ENCODE measurements around the gene TEDC1.
A peak's percentile ranks its signal among the peaks of the same experiment; 100 is the strongest.

Gene TEDC1

DNA sequence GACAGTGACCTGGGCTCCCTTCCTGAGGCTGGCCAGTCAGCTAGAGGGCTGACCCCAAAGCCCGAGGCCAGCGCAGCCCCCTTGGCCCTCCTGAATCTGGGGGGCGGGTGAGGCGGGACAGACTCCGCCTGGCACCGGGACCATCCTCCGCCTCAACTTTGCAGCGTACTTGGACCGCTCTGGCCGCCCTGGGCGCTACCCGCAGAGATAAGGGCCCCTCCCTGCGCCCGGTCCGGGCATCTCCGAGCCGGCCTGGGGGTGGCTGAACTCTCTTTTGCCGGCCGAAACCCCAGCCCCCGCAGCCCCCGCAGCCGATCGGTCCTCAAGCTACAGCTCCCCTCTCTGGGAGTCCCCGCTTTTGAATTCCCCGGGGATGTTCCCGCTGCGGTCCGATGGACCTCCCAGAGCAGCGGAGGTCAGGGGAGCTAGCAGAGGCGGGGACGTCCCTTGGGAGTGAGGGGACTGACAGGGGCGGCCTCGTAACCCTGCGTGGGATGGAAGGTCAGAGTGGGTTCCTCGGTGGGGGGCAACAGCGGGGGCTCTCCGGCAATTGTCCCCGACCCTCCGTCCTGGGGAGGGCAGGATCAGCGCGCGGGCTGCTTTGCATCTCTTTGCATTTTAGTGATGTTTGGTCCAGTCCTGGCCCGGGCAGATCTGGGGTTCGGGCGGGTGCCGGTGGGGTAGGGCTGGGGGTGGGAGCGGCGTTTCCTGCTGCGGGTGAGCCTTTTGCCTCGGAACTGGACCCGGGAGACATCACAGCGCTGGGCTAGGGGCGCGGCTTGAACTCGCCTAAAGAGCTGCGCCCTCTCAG is 4.7 kb upstream of the TEDC1 start, which contains the start of gene CRIP1:
Gene CRIP1, plus strand, starts transcription at position 724 of the 811 bp plus-strand sequence. CDS start 374 bp downstream, outside the sequence.
- DNase-seq = peak; percentile 28

DNA sequence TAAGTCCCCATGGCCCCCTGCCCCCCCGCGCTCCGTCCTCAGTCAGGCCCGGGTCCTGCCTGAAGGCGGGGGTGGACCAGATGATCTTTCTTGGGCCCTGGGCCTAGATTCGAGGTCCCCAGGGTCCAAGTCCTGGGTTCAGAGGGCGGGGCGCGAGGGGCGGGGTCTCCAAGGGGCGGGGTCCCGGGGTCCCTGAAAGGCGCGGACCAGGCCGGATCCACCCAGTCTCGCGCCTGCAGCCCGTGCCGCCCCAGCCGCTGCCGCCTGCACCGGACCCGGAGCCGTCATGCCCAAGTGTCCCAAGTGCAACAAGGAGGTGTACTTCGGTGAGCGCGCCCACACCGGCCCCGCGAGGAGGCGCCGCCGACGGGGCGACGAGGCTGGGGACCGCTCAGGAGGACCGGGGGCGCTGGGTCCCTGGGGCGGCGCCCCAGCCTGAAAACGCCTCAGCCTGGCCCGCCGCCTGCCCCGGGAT is 4.0 kb upstream of the TEDC1 start:
- DNase-seq = peak; percentile 86

GRCh38 chr14:105487449-105487985 is 3.5 kb upstream of the TEDC1 start:
- DNase-seq = peak; percentile 84

GRCh38 chr14:105487986-105488777 is 2.9 kb upstream of the TEDC1 start:
- DNase-seq = peak; percentile 50

- peak; percentile 46 for DNase-seq
These were observed 2.1 kb upstream of the TEDC1 start for GRCh38 chr14:105488781-105489541.

- DNase-seq = peak; percentile 90
These were observed 1.3 kb upstream of the TEDC1 start for GRCh38 chr14:105489542-105490266.

- no peak for DNase-seq
These were observed 827 bp upstream of the TEDC1 start for GRCh38 chr14:105490267-105490571.

- peak; percentile 91 for DNase-seq
These were observed 424 bp downstream of the TEDC1 start for GRCh38 chr14:105491366-105491973.

DNA sequence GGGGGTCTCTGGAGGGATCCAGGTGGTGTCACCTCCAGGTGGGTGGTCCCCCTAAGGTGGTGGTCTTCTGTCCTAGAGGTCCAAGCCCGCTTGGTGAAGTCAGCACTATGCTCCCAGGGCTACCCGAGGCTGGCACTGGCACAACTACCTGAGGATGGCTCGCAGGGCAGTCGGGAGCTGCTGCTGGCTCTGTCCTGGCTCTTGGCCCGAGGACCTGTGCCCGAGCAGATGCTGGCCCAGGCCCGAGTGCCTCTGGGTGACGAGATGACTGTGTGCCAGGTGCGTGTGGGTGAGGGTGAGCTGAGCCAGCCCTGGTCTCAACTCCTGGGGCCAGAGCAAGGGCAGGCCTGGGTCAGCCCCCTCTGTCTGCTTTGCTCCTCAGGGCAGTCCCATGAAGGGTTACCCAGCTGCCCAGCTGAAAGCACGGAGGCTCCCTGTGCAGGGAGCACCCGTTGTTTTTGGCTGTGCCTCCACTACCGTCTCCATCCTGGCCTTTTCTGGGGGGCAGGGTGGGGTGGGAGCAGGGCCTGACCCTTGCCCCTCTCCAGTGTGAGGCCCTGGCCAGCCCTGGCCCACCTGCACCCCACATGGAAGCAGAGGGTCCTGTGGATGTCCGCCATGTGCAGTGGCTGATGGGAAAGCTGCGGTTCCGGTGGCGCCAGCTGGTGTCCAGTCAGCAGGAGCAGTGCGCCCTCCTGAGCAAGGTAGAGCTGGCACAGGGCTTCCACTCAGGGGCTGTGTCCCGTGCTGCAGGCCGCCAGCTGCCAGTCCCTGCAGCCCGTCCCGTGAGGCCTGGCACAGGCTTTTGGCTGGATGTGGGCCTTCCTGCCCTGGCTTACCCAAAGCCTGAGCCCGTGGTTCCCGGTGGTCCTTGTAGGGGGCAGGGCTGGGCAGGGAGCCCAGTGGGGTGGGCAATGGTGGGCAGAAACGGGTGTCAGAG is 1.3 kb downstream of the TEDC1 start:
- DNase-seq = peak; percentile 43

- DNase-seq = peak; percentile 32
These were observed 2.2 kb downstream of the TEDC1 start for GRCh38 chr14:105492971-105493871.

- DNase-seq = peak; percentile 32
These were observed 3.0 kb downstream of the TEDC1 start for GRCh38 chr14:105493921-105494605.

DNA sequence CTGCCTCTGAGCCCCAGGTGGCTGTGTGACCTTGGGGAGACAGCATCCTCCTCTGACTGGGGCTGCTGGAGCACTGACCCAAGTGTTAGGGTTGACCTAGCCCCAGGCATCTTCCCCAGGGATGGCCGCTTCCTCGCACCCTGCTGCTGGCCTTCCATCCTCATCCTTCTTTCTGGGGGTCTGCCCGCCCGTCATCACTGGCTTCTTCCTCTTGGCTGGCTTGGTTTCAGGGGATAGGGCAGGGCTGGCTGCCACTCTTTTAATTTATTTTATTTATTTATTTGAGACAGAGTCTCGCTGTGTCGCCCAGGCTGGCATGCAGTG is 3.5 kb downstream of the TEDC1 start:
- DNase-seq = peak; percentile 27

GRCh38 chr14:105495101-105495989 is 4.3 kb downstream of the TEDC1 start:
- DNase-seq = peak; percentile 23

- peak; percentile 25 for DNase-seq
These were observed 5.2 kb downstream of the TEDC1 start for GRCh38 chr14:105495990-105496830.

- DNase-seq = peak; percentile 23
These were observed 6.0 kb downstream of the TEDC1 start for GRCh38 chr14:105496831-105497591.
